H1 (cell line): ENCODE measurements around the gene EPS8. TPM values are rescaled to one million over a fixed set of nuclear protein-coding genes. Genes with fewer than 3 reads are reported as not detected.

ENCODE experiments used
- CTCF ChIA-PET: fragments of 300-600 bp; sonication (Branson Sonifier 250); formaldehyde crosslinking; loops from one replicate; lab custom pipeline; 2021; ENCODE audit not compliant: partially characterized antibody; lab: Charles Lee
- POLR2A ChIA-PET: fragments of 300-600 bp; sonication (Branson Sonifier 250); formaldehyde crosslinking; loops from one replicate; lab custom pipeline; 2021; ENCODE audit warnings: inconsistent platforms; ENCODE audit not compliant: partially characterized antibody; lab: Charles Lee
- DNase-seq, 2 experiments: peaks; one replicate each; pipeline versions ENCODE4 v3.0.0 to v3.0.0-alpha.2; 2010 to 2022; ENCODE audit warnings: low spot score in 2 of 2, low read depth in 1 of 2, mixed read lengths in 1 of 2
- FAIRE-seq: peaks from 2 replicates; lab custom pipeline; 2011; peaks lifted over from hg19 to GRCh38; lab: Jason Lieb, UNC
- H2AFZ ChIP-seq: 2 replicates; pipeline ENCODE4 v1.8.1; 2012; ENCODE audit warnings: low read length, inconsistent platforms
- H2AK5ac ChIP-seq: 2 replicates; pipeline ENCODE4 v1.6.1; 2013; ENCODE audit warnings: low read depth, low read length
- H2BK120ac ChIP-seq: replicated peaks from 2 replicates; pipeline ENCODE3; 2013; ENCODE audit warnings: low read depth, low read length, inconsistent platforms
- H2BK12ac ChIP-seq: 2 replicates; pipeline ENCODE4 v1.6.1; 2013; ENCODE audit warnings: low read depth, low read length
- H2BK15ac ChIP-seq: 2 replicates; pipeline ENCODE4 v1.6.1; 2013; ENCODE audit warnings: low read length
- H2BK20ac ChIP-seq: 2 replicates; pipeline ENCODE4 v1.6.1; 2013; ENCODE audit warnings: low read length
- H2BK5ac ChIP-seq: 2 replicates; pipeline ENCODE4 v1.6.1; 2013; ENCODE audit warnings: low read depth, low read length
- H3K14ac ChIP-seq: 2 replicates; pipeline ENCODE4 v1.6.1; 2013; ENCODE audit warnings: inconsistent platforms; ENCODE audit not compliant: insufficient read length
- H3K18ac ChIP-seq: 2 replicates; pipeline ENCODE4 v1.6.1; 2013; ENCODE audit warnings: low read length; ENCODE audit errors: extremely low read depth
- H3K23ac ChIP-seq: 2 replicates; pipeline ENCODE4 v1.6.1; 2013; ENCODE audit warnings: inconsistent platforms; ENCODE audit not compliant: insufficient read length
- H3K23me2 ChIP-seq: 2 replicates; pipeline ENCODE4 v1.6.1; 2013; ENCODE audit warnings: low read depth, low read length
- H3K27ac ChIP-seq: 2 replicates; pipeline ENCODE4 v1.6.1; 2011; ENCODE audit warnings: low read depth, low read length, inconsistent platforms
- H3K27me3 ChIP-seq, 4 experiments: replicated peaks in 1 of 4; 1 replicate in 1 of 4; 2 replicates in 3 of 4; pipeline versions ENCODE4 v1.6.1 to v1.8.1; 2011 to 2013; ENCODE audit warnings: low read length in 3 of 4, mild to moderate bottlenecking in 3 of 4, inconsistent platforms in 2 of 4, mixed read lengths in 2 of 4, moderate library complexity in 1 of 4; ENCODE audit not compliant: control insufficient read depth in 3 of 4, insufficient read depth in 3 of 4; ENCODE audit errors: extremely low read depth in 1 of 4
- H3K36me3 ChIP-seq, 4 experiments: 2 replicates each; pipeline versions ENCODE4 v1.6.1 to v1.8.1; 2011 to 2013; ENCODE audit warnings: mild to moderate bottlenecking in 4 of 4, low read length in 3 of 4, moderate library complexity in 2 of 4, control low read depth in 1 of 4, inconsistent platforms in 1 of 4; ENCODE audit not compliant: insufficient read depth in 4 of 4, control insufficient read depth in 2 of 4
- H3K4ac ChIP-seq: replicated peaks from 2 replicates; pipeline ENCODE3; 2013; ENCODE audit warnings: low read length, low read depth, mixed read lengths, inconsistent platforms; ENCODE audit not compliant: insufficient read length
- H3K4me1 ChIP-seq, 4 experiments: replicated peaks in 1 of 4; 1 replicate in 1 of 4; 2 replicates in 3 of 4; pipeline versions ENCODE4 v1.6.1 to v1.8.1; 2011 to 2013; ENCODE audit warnings: low read length in 3 of 4, inconsistent platforms in 2 of 4, mixed read lengths in 1 of 4; ENCODE audit not compliant: insufficient read depth in 4 of 4, control insufficient read depth in 3 of 4
- H3K4me2 ChIP-seq, 2 experiments: 2 replicates each; pipeline versions ENCODE4 v1.6.1 to v1.8.1; 2011 to 2013; ENCODE audit warnings: low read depth in 2 of 2, low read length in 2 of 2, control low read depth in 1 of 2, inconsistent platforms in 1 of 2, mild to moderate bottlenecking in 1 of 2; ENCODE audit not compliant: insufficient read depth in 1 of 2
- H3K4me3 ChIP-seq, 4 experiments: fragments of 200-600, 300-600 bp in 1 of 4; sonication (generic), shearing (Covaris generic), sonication (Bioruptor Twin) in 1 of 4; 2 replicates each; pipeline versions ENCODE4 v1.5.1 to v1.8.1; 2011 to 2016; ENCODE audit warnings: low read length in 4 of 4, low read depth in 3 of 4, control low read depth in 2 of 4, inconsistent platforms in 2 of 4, mild to moderate bottlenecking in 2 of 4, mixed read lengths in 1 of 4, moderate library complexity in 1 of 4; ENCODE audit not compliant: insufficient read depth in 2 of 4; ENCODE audit errors: extremely low read depth in 1 of 4
- H3K56ac ChIP-seq: replicated peaks from 2 replicates; pipeline ENCODE3; 2013; ENCODE audit warnings: low read depth, mild to moderate bottlenecking, mixed read lengths, low read length, inconsistent platforms; ENCODE audit not compliant: insufficient read length
- H3K79me1 ChIP-seq: 2 replicates; pipeline ENCODE4 v1.6.1; 2013; ENCODE audit warnings: low read depth, low read length, control low read depth
- H3K79me2 ChIP-seq, 2 experiments: 2 replicates each; pipeline versions ENCODE4 v1.6.1 to v1.8.1; 2012 to 2013; ENCODE audit warnings: low read length in 2 of 2, mild to moderate bottlenecking in 2 of 2, inconsistent platforms in 1 of 2; ENCODE audit not compliant: insufficient read depth in 2 of 2, control insufficient read depth in 1 of 2
- H3K9ac ChIP-seq, 4 experiments: replicated peaks in 1 of 4; 1 replicate in 1 of 4; 2 replicates in 3 of 4; pipeline versions ENCODE4 v1.6.1 to v1.8.1; 2011 to 2013; ENCODE audit warnings: low read depth in 3 of 4, low read length in 3 of 4, control low read depth in 2 of 4, mild to moderate bottlenecking in 2 of 4, moderate library complexity in 2 of 4, inconsistent platforms in 1 of 4; ENCODE audit errors: extremely low read depth in 1 of 4
- H3K9me3 ChIP-seq, 2 experiments: 2 replicates each; pipeline versions ENCODE4 v1.6.1 to v1.8.1; 2012 to 2013; ENCODE audit warnings: mild to moderate bottlenecking in 2 of 2, moderate library complexity in 2 of 2, control low read depth in 1 of 2, inconsistent platforms in 1 of 2, low read depth in 1 of 2, low read length in 1 of 2, mixed read lengths in 1 of 2; ENCODE audit not compliant: insufficient read depth in 2 of 2
- H4K20me1 ChIP-seq, 2 experiments: replicated peaks in 1 of 2; 2 replicates each; pipeline versions ENCODE3 to v1.8.1; 2011 to 2013; ENCODE audit warnings: inconsistent platforms in 2 of 2, low read length in 2 of 2, mild to moderate bottlenecking in 1 of 2; ENCODE audit not compliant: insufficient read depth in 2 of 2, control insufficient read depth in 1 of 2
- H4K5ac ChIP-seq: 2 replicates; pipeline ENCODE4 v1.6.1; 2013; ENCODE audit warnings: low read length, low read depth, mixed read lengths, inconsistent platforms; ENCODE audit not compliant: insufficient read length
- H4K8ac ChIP-seq: 2 replicates; pipeline ENCODE4 v1.8.0; 2013; ENCODE audit warnings: mild to moderate bottlenecking, moderate library complexity, low read length, inconsistent platforms; ENCODE audit not compliant: insufficient read depth; ENCODE audit errors: extremely low read depth
- H4K91ac ChIP-seq: replicated peaks from 2 replicates; pipeline ENCODE3; 2013; ENCODE audit warnings: low read length, mixed read lengths, inconsistent platforms; ENCODE audit not compliant: insufficient read length
- TEAD4 ChIP-seq: IDR thresholded peaks from 2 replicates; pipeline ENCODE4 v1.6.1; 2012; ENCODE audit warnings: low read depth, low read length, inconsistent platforms, mixed read lengths
- WGBS, 2 experiments: shearing (Covaris generic) in 1 of 2; methylation state at CpG; one replicate each; pipeline versions ENCODE4 v1.1.6 to v1.1.7; 2013 to 2015; ENCODE audit warnings: low lambda C conversion rate in 2 of 2, mixed read lengths in 2 of 2, inconsistent platforms in 1 of 2, low coverage in 1 of 2, missing lambda C conversion rate in 1 of 2; ENCODE audit not compliant: insufficient replicate concordance in 2 of 2, insufficient coverage in 1 of 2, insufficient read length in 1 of 2; ENCODE audit errors: extremely low coverage in 1 of 2, missing lambda C conversion rate in 1 of 2; 5-methylcytosine and 5-hydroxymethylcytosine counted together
- polyA plus RNA-seq, 7 experiments: library from polyadenylated mRNA; depleted of rRNA in 3 of 7; stranded (reverse) in 5 of 7; unstranded in 2 of 7; fragments of >200 nt in 5 of 7; fragments of 200-250 nt in 2 of 7; gene quantifications; 1 replicate in 5 of 7; 2 replicates in 1 of 7; 4 replicates in 1 of 7; pipeline versions ENCODE4 v1.2.1 to v1.2.3, GENCODE V29; 2011 to 2013; ENCODE audit warnings: missing spikeins in 2 of 7, mixed read lengths in 2 of 7
- total RNA-seq: library from RNA; stranded (reverse); fragmentation: NEBNext Ultra II Directional; extraction: Animal tissue kit (Norgen Biotek cat#: 25700); gene quantifications from 2 replicates; pipeline ENCODE4 v1.2.1, GENCODE V29; 2021

EPS8 gene
- total and polyA plus RNA-seq, 2 of the 8 experiments (the other 6 are each of a cell fraction or from before 2014, with no cell fraction given), result 3.0 to 4.6 TPM

DNA sequence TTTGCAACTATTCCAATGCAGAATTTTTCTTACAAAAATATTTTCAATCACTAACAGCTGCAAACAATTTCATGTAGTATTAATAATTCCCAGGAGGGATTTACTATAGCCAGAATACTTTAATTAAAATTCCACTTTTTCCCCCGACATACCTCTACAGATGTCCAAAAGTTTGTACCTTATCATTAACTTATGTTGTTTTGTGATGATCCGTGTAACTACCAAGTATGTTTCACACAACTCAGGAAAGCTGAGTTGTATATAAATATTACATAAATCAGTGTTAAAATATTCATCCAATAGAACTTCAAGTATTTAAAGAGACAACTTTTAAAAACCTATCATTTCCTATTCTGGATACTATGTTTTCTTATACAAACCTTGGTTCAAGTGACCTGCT is 2.4 kb downstream of the EPS8 start:
- no peak overlapping the region for H4K91ac ChIP-seq
- no peak overlapping the region for H4K5ac ChIP-seq
- WGBS, 2 experiments, result 89% methylated on average over 2 of the region's 2 CpGs; no CpG with 5 or more reads in 1 of the 2 experiments
- peaks cover 0 to 2% of the 10 kb centered on the region in 2 experiments; a peak in 1 of 4 replicates for H3K9me3 ChIP-seq
- H3K27me3 ChIP-seq, result peaks cover 0 to 21% (median 13%) of the 10 kb centered on the region in 4 experiments; a peak in 6 of 7 replicates
- H3K27ac ChIP-seq, result no peak overlapping the region
- no peak overlapping the region for H3K23ac ChIP-seq
- no peak overlapping the region for H2BK15ac ChIP-seq
- ChIA-PET POLR2A (interaction anchor here (1.2 to 1.9 kb wide), 2 partner anchors 11 to 70 kb away, joined by 3 to 4 read pairs; no protein-coding TSS in a partner anchor), CTCF (no interaction called here)
- no peaks in the 10 kb centered on the region; a peak in 1 of 4 replicates for H3K79me2 ChIP-seq
- TF ChIP-seq TEAD4, result no peak
- peaks cover 13% of the 10 kb centered on the region for H3K23me2 ChIP-seq
- no peak overlapping the region for H2BK20ac ChIP-seq
- no peaks in the 10 kb centered on the region for H3K79me1 ChIP-seq
- FAIRE-seq (no peak), DNase-seq (no peak)
- H3K4me2 ChIP-seq, result no peak overlapping the region
- no peak overlapping the region for H3K4me3 ChIP-seq
- no peak overlapping the region for H4K8ac ChIP-seq
- no peak overlapping the region for H3K14ac ChIP-seq
- H2BK12ac ChIP-seq, result no peak overlapping the region
- H3K36me3 ChIP-seq, result no peaks in the 10 kb centered on the region
- no peak overlapping the region for H2AFZ ChIP-seq
- no peaks in the 10 kb centered on the region for H4K20me1 ChIP-seq
- no peak overlapping the region for H2BK120ac ChIP-seq
- no peak overlapping the region for H3K4ac ChIP-seq
- H2AK5ac ChIP-seq, result no peak overlapping the region
- no peak overlapping the region for H3K18ac ChIP-seq
- no peak overlapping the region for H2BK5ac ChIP-seq
- H3K56ac ChIP-seq, result no peak overlapping the region
- no peak overlapping the region for H3K9ac ChIP-seq
- peaks cover 0 to 6% (median 4%) of the 10 kb centered on the region in 4 experiments; a peak in 5 of 7 replicates for H3K4me1 ChIP-seq
